SH-SY5Y (cell line): ENCODE results near the gene ZFPM1.

ENCODE experiments used
- GATA2 ChIP-seq: IDR thresholded peaks from 2 replicates; pipeline ENCODE4 v1.6.1; 2011; ENCODE audit warnings: mild to moderate bottlenecking, low read depth, low read length
- GATA3 ChIP-seq: IDR thresholded peaks from 2 replicates; pipeline ENCODE4 v1.6.1; 2011; ENCODE audit warnings: low read depth, mild to moderate bottlenecking, low read length, moderate library complexity

GRCh38 chr16:88515371-88515770, 62.3 kb downstream of the ZFPM1 start:
- no peak for TF ChIP-seq GATA2
- no peak for TF ChIP-seq GATA3
